HG03378 (cell line): Measurements from ENCODE around the gene KIAA0930.

Experiments
- ATAC-seq: cut with Tn5 transposase; IDR thresholded peaks from one replicate; pipeline ENCODE4 v1.9.1; 2021; ENCODE audit warnings: mild to moderate bottlenecking, moderate library complexity; ENCODE audit not compliant: unreplicated experiment

Gene KIAA0930

GRCh38 chr22:45185718-45186514 is 54.8 kb downstream of the KIAA0930 start:
- no peak for ATAC-seq

- ATAC-seq: no peak
These were observed 56.7 kb downstream of the KIAA0930 start for GRCh38 chr22:45183974-45184373.

- no peak for ATAC-seq
These were observed 58.9 kb downstream of the KIAA0930 start for GRCh38 chr22:45181766-45182165.

DNA sequence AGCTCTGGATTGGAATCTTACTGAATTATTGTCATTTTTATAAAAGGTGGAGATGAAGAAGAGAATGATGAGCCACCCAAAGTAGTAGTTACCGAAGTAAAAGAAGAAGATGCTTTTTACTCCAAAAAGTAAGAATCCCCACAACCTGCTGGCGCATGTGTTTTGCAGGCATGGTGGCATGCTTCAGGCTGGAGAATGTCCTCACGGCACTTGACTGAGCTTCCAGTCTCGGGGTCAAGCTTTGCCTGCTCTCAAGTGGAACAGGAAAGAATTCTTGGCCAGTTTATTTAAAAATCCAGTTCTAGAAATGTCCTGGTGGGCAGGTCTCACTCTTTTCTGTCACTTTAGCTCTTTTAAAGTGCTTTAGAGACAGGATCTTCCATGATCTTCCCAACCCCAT is 59.5 kb downstream of the KIAA0930 start:
- ATAC-seq: no peak

- no peak for ATAC-seq
These were observed 60.5 kb downstream of the KIAA0930 start for GRCh38 chr22:45180146-45180679.

- no peak for ATAC-seq
These were observed 61.2 kb downstream of the KIAA0930 start for GRCh38 chr22:45179276-45180049.

DNA sequence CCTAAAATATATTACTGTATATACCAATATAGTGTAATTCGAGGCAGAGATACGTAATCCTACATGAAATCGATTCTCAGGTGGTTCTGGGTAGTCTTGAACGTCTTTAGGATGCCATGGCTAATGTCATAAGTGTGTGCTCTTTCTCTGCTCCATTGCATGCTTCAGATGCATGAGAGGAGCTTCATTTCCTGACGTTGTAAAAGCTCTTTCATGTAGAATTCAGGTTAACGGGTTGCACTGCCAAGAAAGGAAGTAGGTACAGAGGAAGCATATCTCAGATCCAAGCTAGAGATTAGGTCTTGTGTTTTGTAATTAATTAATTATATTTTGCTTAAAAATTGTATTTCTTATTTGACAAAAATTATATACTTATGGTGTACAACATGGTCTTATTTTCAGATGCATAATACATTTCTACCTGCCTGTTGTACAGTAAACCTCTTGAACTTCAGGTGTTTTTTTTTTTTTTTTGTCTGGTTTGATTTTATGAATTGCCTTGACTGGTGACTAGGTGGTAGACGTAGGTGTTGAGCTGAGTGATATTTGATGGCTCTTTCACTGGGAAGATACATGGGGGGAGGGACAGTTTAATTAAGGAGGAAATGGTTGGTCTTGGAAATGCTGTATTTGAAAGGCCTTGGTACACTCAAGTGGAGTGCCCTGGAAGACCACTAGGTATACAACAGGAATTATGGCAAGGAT is 67.7 kb downstream of the KIAA0930 start:
- no peak for ATAC-seq

- ATAC-seq: no peak
These were observed 68.9 kb downstream of the KIAA0930 start for GRCh38 chr22:45171830-45172229.

- no peak for ATAC-seq
These were observed 70.9 kb downstream of the KIAA0930 start for GRCh38 chr22:45169591-45170466.

- ATAC-seq: no peak
These were observed 73.8 kb downstream of the KIAA0930 start for GRCh38 chr22:45166932-45167331.

DNA sequence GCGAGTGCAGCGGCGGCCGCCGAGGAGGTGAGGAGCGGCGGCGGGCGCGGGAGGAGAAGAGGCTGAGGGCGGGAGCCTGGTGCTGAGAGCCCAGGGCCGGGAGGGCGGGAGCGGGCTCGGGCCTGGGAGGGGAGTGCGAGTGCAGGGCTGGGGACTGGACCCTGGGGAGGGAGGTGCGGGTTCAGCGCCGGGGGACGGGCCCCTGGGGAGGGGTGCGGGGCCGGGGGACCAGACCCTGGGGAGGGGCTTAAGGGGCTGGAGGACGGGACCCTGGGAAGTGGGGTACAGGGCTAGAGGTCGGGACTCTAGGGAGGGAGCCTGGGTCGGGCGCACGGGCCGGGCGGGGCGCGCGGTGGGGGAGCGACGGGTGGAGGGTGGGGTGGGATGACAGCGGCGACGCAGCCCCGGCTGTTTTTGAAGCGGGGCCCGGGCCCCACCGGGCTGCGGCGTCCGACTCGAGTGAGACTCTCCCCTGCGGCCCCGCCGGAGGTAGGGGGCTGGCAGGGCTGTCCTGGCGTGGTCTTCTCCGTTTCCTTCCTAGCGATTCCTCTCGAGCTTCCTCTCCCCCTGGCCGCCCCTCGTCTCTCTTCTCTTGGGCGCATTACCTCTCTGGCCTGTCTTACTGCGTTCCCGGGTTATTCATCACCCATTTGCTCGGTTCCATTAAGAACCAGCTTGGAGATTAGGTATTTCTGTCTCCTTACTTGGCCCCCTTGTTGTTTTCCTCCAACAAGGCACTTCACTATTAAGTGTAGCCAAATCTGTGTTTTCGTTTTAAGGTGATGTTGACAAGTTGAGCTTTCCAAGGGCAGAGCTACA is 76.2 kb downstream of the KIAA0930 start:
- ATAC-seq: no peak

GRCh38 chr22:45163451-45164269 is 77.0 kb downstream of the KIAA0930 start, which contains the start of gene NUP50:
Gene NUP50 (plus strand): TSS chr22:45163925. CDS start chr22:45168178, 4,253 bp downstream.
- ATAC-seq: peak; percentile 68

- no peak for ATAC-seq
These were observed 77.6 kb downstream of the KIAA0930 start for GRCh38 chr22:45163099-45163450.

- ATAC-seq: no peak
These were observed 78.2 kb downstream of the KIAA0930 start for GRCh38 chr22:45162531-45162930.

GRCh38 chr22:45159652-45160462 is 80.8 kb downstream of the KIAA0930 start:
- ATAC-seq: no peak

- ATAC-seq: no peak
These were observed 82.8 kb downstream of the KIAA0930 start for GRCh38 chr22:45157907-45158306.

DNA sequence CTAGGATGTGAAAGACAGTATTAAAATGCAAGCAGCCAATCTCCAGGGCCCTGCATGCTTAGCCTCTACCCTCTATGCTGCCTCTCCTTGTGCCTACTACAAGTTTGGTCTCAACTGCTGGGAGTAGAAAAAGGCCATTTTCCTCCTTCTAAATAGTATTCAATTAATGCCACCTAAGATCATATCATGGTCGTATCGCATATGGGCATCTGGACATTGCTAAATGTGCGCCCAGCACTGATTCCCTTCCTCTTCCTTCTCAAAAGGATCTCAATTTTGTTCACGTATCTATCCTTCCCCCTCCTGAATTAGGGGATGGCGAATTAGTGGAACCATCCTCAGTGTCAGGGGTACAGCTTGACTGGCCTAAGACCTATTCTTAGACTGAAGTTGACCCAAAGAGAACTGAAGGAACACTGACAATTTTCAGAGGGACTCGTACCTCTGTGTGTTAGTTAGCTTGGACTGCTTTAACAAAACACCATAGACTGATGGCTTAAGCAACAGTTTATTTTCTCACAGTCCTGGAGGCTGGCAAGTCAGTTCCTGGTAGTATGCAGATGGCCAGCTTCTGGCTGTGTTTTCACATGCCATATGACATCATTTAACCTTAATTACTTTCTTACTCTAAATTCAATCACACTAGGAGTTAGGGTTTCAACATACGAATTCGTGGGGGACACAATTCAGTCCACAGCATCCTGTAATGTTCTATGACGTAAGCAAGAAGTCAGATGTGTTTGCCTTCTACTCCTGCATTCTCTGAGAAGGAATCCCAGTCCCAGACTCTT is 85.4 kb downstream of the KIAA0930 start:
- ATAC-seq: no peak
